GM04503 (cell line): ENCODE measurements around the gene ZNFX1.
"Not testable (repeated sequence)": the region's sequence is repeated elsewhere in the genome, so short reads cannot be mapped to it uniquely, and the experiment has no call there.

ENCODE experiments used
- DNase-seq: peaks from one replicate; pipeline ENCODE4 v3.0.0-alpha.2; 2012; ENCODE audit warnings: low read depth

Gene ZNFX1

DNA sequence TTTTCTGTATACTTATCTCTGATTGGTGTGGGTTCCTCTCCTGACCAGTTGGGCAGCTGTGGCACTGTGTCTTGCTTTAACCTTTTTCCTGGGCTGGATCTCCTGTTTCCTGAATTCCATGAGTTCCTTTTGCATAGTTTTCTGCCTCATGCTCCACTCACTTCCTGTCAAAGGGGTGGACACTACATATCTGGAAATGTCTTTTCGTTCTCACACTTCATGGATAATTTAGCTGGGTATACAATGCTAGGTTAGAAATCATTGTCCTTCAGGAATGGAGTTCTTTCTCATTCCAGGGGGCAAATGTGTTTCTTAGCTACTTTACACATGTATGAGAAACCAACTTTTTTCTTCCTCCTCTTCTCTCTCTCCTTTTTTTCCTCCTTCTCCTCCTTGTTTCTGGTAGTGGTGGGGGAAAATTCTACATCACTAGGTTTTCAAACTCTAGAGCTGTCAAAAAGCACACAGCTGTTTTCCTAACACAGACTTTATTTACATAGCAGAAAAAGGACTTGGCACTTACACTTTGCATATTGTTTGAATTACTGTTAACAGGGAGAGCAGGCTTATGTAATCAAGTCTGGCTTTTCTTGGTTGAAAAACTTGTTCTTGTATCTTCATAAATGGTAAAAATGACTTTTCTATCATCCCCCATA lies 67.6 kb downstream of the ZNFX1 start:
- DNase-seq, result no peak

DNA sequence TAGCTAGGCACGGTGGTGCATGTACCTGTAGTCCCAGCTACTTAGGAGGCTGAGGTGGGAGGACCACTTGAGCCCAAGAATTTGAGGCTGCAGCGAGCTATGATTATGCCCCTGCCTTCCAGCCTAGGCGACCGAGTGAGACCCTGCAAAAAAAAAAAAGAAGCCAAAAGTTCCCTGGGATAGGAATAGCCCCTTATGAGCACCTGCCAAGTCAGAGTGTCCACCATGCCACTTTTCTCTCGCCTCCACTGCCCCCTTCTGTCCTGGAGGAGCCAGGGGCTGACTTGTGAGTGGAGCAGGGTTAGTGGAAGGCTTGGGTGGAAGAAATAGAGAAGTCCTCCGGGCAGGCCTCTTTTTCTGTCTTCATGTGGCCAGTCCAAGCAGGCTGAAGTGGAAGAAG lies 70.8 kb downstream of the ZNFX1 start:
- no peak for DNase-seq

DNA sequence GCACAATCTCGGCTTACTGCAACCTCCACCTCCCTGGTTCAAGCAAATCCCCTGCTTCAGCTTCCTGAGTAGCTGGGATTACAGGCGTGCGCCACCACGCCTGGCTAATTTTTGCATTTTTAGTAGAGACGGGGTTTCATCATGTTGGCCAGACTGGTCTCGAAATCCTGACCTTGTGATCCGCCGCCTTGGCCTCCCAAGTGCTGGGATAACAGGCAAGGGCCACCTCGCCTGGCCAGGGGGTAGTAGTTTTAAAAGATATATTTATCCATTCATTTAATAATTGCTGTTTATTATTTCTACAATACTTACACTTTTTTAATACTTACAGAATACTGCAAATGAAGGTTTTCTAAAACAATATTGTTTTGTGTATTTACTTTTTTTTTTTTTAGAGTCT lies 74.1 kb downstream of the ZNFX1 start:
- DNase-seq, result no peak

DNA sequence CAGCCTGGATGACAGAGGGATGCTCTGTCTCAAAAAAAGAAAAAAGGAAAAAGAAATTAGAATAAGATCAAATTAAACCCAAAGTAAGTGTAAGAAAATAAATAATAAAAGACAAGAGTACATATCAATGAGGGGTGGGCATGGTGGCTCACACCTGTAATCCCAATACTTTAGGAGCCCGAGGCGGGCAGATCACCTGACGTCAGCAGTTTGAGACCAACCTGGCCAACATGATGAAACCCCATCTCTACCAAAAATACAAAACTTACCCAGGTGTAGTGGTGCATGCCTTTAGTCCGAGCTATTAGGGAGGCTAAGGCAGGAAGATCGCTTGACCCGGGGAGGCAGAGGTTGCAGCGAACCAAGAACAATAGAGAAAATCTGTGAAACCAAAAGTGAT lies 74.8 kb downstream of the ZNFX1 start:
- no peak for DNase-seq

DNA sequence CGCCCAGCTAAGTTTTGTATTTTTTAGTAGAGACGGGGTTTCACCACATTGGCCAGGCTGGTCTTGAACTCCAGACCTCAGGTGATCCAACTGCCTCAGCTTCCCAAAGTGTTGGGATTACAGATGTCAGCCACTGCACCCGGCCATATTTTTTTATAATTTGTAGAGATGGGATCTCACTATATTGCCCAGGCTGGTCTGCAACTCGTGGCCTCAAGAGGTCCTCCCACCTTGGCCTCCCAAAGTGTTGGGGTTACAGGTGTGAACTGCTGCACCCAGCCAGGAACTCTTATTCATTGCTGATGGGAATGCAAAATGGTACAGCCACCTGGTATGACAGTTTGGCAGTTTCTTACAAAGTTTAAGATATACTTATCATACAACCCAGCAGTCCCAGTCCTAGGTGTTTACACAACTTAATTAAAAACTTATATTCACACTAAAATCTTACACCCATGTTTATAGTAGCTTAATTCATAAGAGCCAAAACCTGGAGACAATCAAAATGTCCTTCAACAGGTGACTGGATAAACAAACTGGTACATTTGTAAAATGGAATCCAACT lies 78.0 kb downstream of the ZNFX1 start:
- no peak for DNase-seq

DNA sequence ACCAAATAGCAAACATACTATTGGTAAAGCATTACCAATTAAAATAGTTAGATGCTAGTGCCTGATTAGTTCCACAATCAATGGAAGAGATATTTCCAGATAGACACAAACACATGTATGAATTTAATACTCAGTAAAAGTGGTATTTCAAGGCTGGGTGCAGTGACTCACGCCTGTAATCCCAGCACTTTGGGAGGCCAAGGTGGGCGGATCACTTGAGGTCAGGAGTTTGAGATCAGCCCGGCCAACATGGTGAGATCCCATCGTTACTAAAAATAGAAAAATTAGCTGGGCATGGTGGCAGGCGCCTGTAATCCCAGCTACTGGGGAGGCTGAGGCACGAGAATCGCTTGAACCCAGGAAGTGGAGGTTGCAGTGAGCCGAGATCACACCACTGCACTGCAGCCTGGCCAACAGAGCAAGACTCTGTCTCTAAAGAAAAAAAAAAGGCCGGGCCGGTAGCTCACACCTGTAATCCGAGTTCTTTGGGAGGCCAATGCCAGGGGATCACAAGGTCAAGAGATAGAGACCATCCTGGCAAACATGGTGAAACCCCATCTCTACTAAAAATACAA lies 84.8 kb downstream of the ZNFX1 start:
- not testable (repeated sequence) for DNase-seq
